ENCODE data around the gene AFF3. TPM values are rescaled to one million over a fixed set of nuclear protein-coding genes. Genes with fewer than 3 reads are reported as not detected.
A peak's percentile ranks its signal among the peaks of the same experiment; 100 is the strongest.

The AFF3 gene
- total and polyA plus RNA-seq, 9 donors, result 2.4 to 7.2 (median 3.7) TPM

DNA sequence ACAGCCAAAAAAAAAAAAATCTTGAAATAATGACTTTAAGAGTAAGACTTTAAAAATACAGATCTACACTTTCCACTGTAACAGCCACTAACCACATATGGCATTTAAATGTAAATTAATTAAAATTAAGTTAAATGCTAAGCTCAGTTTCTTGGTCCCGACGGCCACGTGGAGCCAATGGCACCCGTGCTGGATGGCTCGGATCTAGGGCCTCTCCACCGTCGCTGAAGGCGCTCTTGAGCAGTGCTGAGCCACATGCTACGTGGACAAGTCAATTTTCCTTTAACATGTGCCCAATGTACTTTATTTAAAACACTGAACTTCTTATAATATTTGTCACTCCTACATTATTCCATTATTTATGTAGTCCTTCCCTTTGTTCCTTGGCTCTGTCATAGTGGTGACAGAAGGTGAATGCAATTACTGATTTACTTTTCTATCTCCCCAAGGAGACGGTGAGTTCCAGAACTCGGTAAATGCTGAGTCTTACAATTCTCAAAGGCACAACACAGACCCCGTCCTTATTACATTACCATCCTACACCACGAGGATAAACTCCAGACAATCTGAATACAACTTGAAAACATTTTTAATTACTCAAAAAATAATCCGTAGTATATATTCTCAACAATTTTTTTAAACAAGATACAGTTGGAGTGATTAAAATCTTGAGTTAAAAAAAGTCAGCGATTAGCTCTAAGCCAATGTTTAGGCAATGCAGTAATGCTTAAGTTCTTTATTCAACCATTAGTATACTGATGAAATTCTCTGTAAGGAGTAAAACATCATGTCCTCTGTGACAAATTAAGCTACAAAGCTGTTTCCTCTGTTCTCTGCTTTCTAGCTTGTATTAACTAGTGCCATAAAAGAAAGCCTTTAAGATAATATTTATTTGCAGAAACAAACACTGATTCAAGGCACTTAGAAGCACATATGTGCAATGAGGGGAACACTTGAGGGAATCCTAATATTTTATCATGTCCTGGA lies 95.1 kb downstream of the AFF3 start:
- Histone ChIP-seq H3K36me3 (ENCODE audit: control insufficient read depth, insufficient read depth, low read length) (no peaks in the 10 kb centered on the region), H3K4me1 (ENCODE audit: control insufficient read depth, insufficient read depth, low read length) (no peaks in the 10 kb centered on the region), H3K4me3 (ENCODE audit: low read length) (no peak overlapping the region), H3K9me3 (replicated peaks; ENCODE audit: control insufficient read depth, low read depth, low read length) (no peaks in the 10 kb centered on the region), H3K27me3 (ENCODE audit: control insufficient read depth, insufficient read depth, low read length) (no peaks in the 10 kb centered on the region), H3K27ac (ENCODE audit: low read length) (no peak overlapping the region)
- no peak for DNase-seq
- 81% methylated on average over 8 of the region's 15 CpGs for WGBS (ENCODE audit: insufficient coverage)

DNA sequence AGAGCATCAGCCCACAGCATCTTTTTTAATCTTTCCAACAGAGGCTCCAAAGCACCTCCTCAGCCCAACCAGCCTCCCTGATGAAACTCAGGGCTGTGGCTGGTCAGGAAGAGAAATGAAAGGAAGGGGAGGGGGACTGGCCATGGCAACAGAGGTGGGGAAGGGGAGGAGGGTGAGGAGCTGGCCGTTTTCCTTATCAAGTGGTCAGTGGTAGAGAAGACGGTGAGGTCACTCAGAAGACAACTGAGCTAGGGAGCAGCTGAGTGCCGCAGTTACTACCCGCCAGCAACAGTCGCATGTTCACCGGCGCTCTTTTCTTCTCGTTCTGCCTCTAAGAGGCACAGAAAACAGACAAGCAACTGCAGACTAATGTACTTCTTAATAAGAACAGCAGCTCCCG lies 97.4 kb downstream of the AFF3 start:
- H3K9me3 ChIP-seq (replicated peaks; ENCODE audit: control insufficient read depth, low read depth, low read length), result no peaks in the 10 kb centered on the region
- H3K27ac ChIP-seq (ENCODE audit: low read length), result no peak overlapping the region
- H3K27me3 ChIP-seq (ENCODE audit: control insufficient read depth, insufficient read depth, low read length), result no peaks in the 10 kb centered on the region
- DNase-seq, result no peak
- H3K4me1 ChIP-seq (ENCODE audit: control insufficient read depth, insufficient read depth, low read length), result no peaks in the 10 kb centered on the region
- 79% methylated on average over 8 of the region's 9 CpGs for WGBS (ENCODE audit: insufficient coverage)
- no peaks in the 10 kb centered on the region for H3K36me3 ChIP-seq (ENCODE audit: control insufficient read depth, insufficient read depth, low read length)
- H3K4me3 ChIP-seq (ENCODE audit: low read length), result no peak overlapping the region

DNA sequence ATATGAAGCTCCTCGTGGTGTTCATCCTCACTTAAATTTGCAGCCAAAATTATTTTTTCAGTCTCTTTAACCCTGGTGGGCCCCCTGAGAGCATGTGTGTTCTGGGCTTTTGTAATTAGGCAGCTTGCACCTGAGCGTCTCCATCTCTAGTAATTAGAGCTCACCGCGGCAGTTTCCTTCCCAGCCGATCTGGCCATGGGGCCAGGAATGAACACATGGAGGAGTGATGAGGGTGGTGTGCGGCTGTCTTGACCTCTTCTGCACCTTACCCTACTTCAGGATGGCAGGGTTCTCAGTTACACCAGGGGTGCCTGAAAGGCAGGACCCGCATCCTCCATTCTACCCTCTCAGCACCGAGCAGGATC lies 98.5 kb downstream of the AFF3 start:
- no CpG with 5 or more reads among the region's 8 CpGs for WGBS (ENCODE audit: insufficient coverage)

DNA sequence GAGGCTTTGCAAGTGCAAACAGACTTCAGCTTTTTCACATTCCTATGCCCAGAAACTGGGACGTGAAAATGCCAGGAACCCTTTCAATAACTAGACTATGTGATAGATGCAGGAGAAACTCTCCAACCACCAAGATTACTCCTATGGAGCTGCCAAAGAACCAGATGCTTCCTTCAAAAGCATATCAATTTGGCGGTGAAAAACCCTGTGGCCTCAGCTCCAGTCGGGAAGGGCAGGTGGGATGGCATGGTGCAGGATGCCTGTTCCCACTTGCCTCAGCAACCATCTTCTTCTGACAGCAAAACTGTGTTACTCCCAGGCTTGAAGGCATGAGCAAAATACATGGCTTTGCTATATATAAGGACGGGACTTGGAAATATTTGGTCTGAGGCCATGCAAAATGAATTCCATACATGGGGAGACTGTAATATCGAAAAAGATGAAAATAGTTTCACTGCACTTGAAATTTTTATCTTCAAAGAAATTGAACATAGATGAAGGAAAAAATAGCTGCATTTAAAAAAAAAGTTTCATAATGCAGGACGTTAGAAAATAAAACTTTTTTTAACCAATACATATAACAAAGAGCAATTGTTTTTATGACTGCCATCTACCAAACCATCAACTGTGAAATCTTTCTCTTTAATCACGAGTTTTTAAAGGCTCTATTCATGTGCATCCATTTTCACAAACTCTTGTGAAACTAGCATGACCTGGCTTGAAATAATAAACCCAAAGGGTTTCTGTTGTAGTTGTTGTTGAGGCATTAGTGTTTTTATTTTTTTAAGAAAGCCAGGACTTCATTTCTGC lies 99.1 kb downstream of the AFF3 start:
- WGBS (ENCODE audit: insufficient coverage), result 86% methylated on average over 2 of the region's 7 CpGs
- Histone ChIP-seq H3K4me1 (ENCODE audit: control insufficient read depth, insufficient read depth, low read length) (no peaks in the 10 kb centered on the region), H3K9me3 (replicated peaks; ENCODE audit: control insufficient read depth, low read depth, low read length) (no peaks in the 10 kb centered on the region), H3K36me3 (ENCODE audit: control insufficient read depth, insufficient read depth, low read length) (no peaks in the 10 kb centered on the region), H3K27me3 (ENCODE audit: control insufficient read depth, insufficient read depth, low read length) (no peaks in the 10 kb centered on the region), H3K27ac (ENCODE audit: low read length) (no peak overlapping the region), H3K4me3 (ENCODE audit: low read length) (no peak overlapping the region)
- DNase-seq, result no peak

More for the DNA sequence above, 98.5 kb downstream of the AFF3 start:
- no peak overlapping the region for H3K27ac ChIP-seq (ENCODE audit: low read length)
- no peaks in the 10 kb centered on the region for H3K4me1 ChIP-seq (ENCODE audit: control insufficient read depth, insufficient read depth, low read length)
- no peak overlapping the region for H3K4me3 ChIP-seq (ENCODE audit: low read length)
- H3K36me3 ChIP-seq (ENCODE audit: control insufficient read depth, insufficient read depth, low read length), result no peaks in the 10 kb centered on the region
- H3K9me3 ChIP-seq (replicated peaks; ENCODE audit: control insufficient read depth, low read depth, low read length), result no peaks in the 10 kb centered on the region
- no peak for DNase-seq
- no peaks in the 10 kb centered on the region for H3K27me3 ChIP-seq (ENCODE audit: control insufficient read depth, insufficient read depth, low read length)

DNA sequence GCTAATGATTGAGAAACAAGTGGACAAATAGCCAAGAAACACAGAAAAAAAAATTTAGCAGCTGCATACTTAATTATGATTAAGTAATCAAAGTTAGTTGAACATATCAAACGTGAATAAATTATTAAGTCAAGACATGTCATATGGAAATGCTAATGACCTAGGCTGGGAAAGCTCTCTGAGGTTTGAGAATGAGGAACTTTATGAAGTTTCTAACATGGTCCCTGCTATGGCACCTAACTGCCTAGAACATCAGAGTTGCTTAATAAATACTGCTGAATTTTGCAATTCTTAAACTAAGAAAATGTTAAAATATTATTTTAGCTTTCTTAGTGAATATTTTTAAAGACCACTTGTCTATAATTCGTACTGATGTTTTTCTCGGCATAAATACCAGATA lies 99.8 kb downstream of the AFF3 start:
- no peaks in the 10 kb centered on the region for H3K4me1 ChIP-seq (ENCODE audit: control insufficient read depth, insufficient read depth, low read length)
- H3K9me3 ChIP-seq (replicated peaks; ENCODE audit: control insufficient read depth, low read depth, low read length), result no peaks in the 10 kb centered on the region
- no peak overlapping the region for H3K27ac ChIP-seq (ENCODE audit: low read length)
- H3K4me3 ChIP-seq (ENCODE audit: low read length), result no peak overlapping the region
- WGBS (ENCODE audit: insufficient coverage), result no CpG with 5 or more reads among the region's 3 CpGs
- H3K27me3 ChIP-seq (ENCODE audit: control insufficient read depth, insufficient read depth, low read length), result no peaks in the 10 kb centered on the region
- H3K36me3 ChIP-seq (ENCODE audit: control insufficient read depth, insufficient read depth, low read length), result no peaks in the 10 kb centered on the region
- DNase-seq, result no peak

DNA sequence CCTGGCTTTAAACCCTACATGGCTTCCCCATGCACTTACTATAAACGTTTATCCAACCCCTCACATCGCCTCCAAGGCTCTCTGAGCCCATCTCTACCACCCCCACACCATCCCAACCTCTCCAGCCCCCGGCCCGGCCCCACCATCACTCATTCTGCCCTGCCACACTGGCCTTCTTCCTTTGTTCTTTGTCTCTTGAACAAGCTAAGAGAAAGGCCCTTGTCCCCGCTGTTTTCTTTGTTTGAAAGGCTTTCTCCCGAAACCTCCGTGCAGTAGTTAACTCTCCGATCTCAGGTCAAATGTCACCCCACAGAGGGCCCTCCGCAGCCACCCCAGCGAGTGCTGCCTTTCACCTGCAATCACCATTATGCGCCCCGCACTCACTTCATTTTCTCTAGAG lies 100.4 kb downstream of the AFF3 start:
- no peaks in the 10 kb centered on the region for H3K36me3 ChIP-seq (ENCODE audit: control insufficient read depth, insufficient read depth, low read length)
- H3K9me3 ChIP-seq (replicated peaks; ENCODE audit: control insufficient read depth, low read depth, low read length), result no peaks in the 10 kb centered on the region
- H3K27me3 ChIP-seq (ENCODE audit: control insufficient read depth, insufficient read depth, low read length), result no peaks in the 10 kb centered on the region
- no peak overlapping the region for H3K27ac ChIP-seq (ENCODE audit: low read length)
- no peak overlapping the region for H3K4me3 ChIP-seq (ENCODE audit: low read length)
- no peak for DNase-seq
- H3K4me1 ChIP-seq (ENCODE audit: control insufficient read depth, insufficient read depth, low read length), result no peaks in the 10 kb centered on the region
- WGBS (ENCODE audit: insufficient coverage), result 77% methylated on average over 7 of the region's 12 CpGs

DNA sequence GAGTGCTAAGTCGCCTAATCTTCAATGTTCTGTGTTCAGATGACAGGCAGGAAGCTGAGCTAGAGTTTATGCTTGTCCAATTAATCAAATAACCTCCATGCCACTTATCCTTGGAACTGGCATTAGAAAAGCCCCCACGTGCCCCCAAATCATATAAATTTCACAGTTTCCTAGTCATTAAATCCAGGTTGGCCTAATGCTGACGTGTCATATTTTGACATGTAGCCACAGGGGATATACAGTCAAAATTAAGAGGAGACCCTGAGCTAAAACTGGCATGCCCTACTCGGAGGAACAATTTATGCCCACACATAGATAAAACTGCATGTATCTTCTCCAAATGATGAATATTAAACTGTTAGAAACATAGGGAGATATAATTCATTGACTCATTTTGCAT lies 101.0 kb downstream of the AFF3 start:
- H3K9me3 ChIP-seq (replicated peaks; ENCODE audit: control insufficient read depth, low read depth, low read length), result no peaks in the 10 kb centered on the region
- WGBS (ENCODE audit: insufficient coverage), result 80% methylated on average over 1 of the region's 4 CpGs
- no peaks in the 10 kb centered on the region for H3K27me3 ChIP-seq (ENCODE audit: control insufficient read depth, insufficient read depth, low read length)
- no peaks in the 10 kb centered on the region for H3K4me1 ChIP-seq (ENCODE audit: control insufficient read depth, insufficient read depth, low read length)
- no peaks in the 10 kb centered on the region for H3K36me3 ChIP-seq (ENCODE audit: control insufficient read depth, insufficient read depth, low read length)
- H3K27ac ChIP-seq (ENCODE audit: low read length), result no peak overlapping the region
- H3K4me3 ChIP-seq (ENCODE audit: low read length), result no peak overlapping the region
- no peak for DNase-seq

DNA sequence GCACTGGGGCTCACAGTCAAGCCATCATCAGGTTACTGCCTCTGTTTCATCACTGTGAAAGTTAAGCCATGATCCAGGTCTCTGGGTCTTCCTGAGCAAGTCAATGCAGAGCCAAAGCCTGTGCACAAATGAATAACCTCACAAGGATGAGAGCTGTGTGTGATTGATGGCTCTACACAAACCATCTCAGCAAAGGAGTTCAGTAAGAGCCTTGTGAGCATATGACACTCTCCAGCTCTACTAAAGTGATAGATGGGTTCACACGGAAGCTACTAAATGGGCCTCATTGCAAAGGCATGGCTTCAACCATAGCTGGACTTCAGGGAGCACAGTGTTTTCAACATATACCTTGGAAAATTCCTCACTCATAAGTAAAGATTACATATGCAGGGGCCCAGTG lies 101.5 kb downstream of the AFF3 start:
- no peak for DNase-seq
- no peaks in the 10 kb centered on the region for H3K36me3 ChIP-seq (ENCODE audit: control insufficient read depth, insufficient read depth, low read length)

DNA sequence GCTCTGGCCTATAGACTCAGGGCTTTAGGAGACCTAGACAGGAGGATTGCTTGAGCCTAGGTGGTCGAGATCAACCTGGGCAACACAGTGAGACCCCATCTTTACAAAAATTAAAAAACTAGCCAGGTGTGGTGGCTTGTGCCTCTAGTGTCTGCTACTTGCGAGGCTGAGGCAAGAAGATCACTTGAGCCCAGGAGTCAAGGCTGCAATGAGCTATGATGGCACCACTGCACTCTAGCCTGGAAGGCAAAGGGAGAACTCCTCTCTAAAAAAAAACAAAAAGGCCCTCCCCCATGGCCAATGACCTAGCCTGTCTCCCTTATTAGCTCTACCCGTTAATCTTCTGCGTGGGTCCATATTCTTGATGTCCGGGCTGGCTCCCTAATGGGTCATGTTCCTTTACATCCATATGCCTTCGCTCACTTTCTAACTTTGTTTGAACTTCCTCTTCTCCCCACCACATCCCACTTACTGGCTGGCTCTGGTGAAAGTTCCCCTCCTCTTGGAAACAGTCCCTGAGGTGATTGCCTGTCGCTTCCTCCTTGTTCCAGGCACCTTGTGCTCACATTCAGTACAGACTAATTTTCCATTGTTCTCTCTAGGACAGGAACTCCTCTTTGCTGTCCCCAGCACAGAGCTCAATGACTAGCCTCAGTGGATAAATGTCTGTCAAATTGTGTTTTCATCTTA lies 103.0 kb downstream of the AFF3 start:
- H3K27ac ChIP-seq (ENCODE audit: low read length), result no peak overlapping the region
- H3K9me3 ChIP-seq (replicated peaks; ENCODE audit: control insufficient read depth, low read depth, low read length), result no peaks in the 10 kb centered on the region
- no peaks in the 10 kb centered on the region for H3K27me3 ChIP-seq (ENCODE audit: control insufficient read depth, insufficient read depth, low read length)
- H3K4me1 ChIP-seq (ENCODE audit: control insufficient read depth, insufficient read depth, low read length), result no peaks in the 10 kb centered on the region
- WGBS (ENCODE audit: insufficient coverage), result 89% methylated on average over 7 of the region's 7 CpGs
- peak; percentile 32 for DNase-seq
- H3K4me3 ChIP-seq (ENCODE audit: low read length), result no peak overlapping the region
- no peaks in the 10 kb centered on the region for H3K36me3 ChIP-seq (ENCODE audit: control insufficient read depth, insufficient read depth, low read length)

More for the DNA sequence above, 101.5 kb downstream of the AFF3 start:
- H3K27me3 ChIP-seq (ENCODE audit: control insufficient read depth, insufficient read depth, low read length), result no peaks in the 10 kb centered on the region
- H3K4me3 ChIP-seq (ENCODE audit: low read length), result no peak overlapping the region
- H3K27ac ChIP-seq (ENCODE audit: low read length), result no peak overlapping the region
- H3K4me1 ChIP-seq (ENCODE audit: control insufficient read depth, insufficient read depth, low read length), result no peaks in the 10 kb centered on the region
- H3K9me3 ChIP-seq (replicated peaks; ENCODE audit: control insufficient read depth, low read depth, low read length), result no peaks in the 10 kb centered on the region
- WGBS (ENCODE audit: insufficient coverage), result no CpG with 5 or more reads among the region's 1 CpG

DNA sequence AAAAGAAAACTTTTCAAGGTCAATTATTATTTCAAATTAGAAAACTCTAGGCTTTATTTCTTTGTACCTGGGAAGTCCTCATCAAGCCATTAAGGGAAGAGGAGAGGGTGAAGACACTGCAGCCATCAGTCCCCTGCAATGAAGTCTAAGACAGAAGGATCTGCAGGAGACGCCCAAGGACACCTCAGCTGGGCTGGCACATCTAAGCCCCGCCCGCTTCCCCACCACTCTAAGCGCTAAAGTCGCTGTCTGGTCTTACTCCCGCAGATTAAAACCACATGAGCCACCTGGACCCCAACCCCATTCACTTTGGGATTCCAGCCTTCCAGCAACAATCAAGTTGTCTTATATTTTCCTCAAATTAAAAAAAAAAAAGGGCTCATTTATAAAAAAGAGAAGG lies 104.4 kb downstream of the AFF3 start:
- DNase-seq, result no peak
- no peaks in the 10 kb centered on the region for H3K9me3 ChIP-seq (replicated peaks; ENCODE audit: control insufficient read depth, low read depth, low read length)
- H3K4me1 ChIP-seq (ENCODE audit: control insufficient read depth, insufficient read depth, low read length), result no peaks in the 10 kb centered on the region
- 71% methylated on average over 6 of the region's 6 CpGs for WGBS (ENCODE audit: insufficient coverage)
- no peaks in the 10 kb centered on the region for H3K36me3 ChIP-seq (ENCODE audit: control insufficient read depth, insufficient read depth, low read length)
- H3K27ac ChIP-seq (ENCODE audit: low read length), result no peak overlapping the region
- no peaks in the 10 kb centered on the region for H3K27me3 ChIP-seq (ENCODE audit: control insufficient read depth, insufficient read depth, low read length)
- no peak overlapping the region for H3K4me3 ChIP-seq (ENCODE audit: low read length)

Data from muscle of leg (tissue), 11 donors.